DOHH2 (cell line): ENCODE data around the gene GCC2.

Experiments
- H3F3A ChIP-seq: fragments of 200-600 bp; sonication (generic), shearing (Covaris generic); 2 replicates; pipeline ENCODE4 v1.6.0; 2016; ENCODE audit warnings: antibody characterized with exemption, mild to moderate bottlenecking; ENCODE audit not compliant: control insufficient read depth, insufficient read depth
- H3K27ac ChIP-seq: fragments of 200-600 bp; sonication (generic); 2 replicates; pipeline ENCODE4 v1.5.1; 2014; ENCODE audit warnings: low read depth, mild to moderate bottlenecking, low read length, moderate library complexity
- H3K27me3 ChIP-seq: fragments of 200-600 bp; sonication (generic); 2 replicates; pipeline ENCODE4 v1.6.1; 2014; ENCODE audit warnings: mild to moderate bottlenecking, low read length, mixed read lengths; ENCODE audit not compliant: control insufficient read depth
- H3K36me3 ChIP-seq: fragments of 200-600 bp; sonication (generic); 2 replicates; pipeline ENCODE4 v1.6.1; 2014; ENCODE audit warnings: mild to moderate bottlenecking, low read length, moderate library complexity, mixed read lengths; ENCODE audit not compliant: control insufficient read depth
- H3K4me1 ChIP-seq: fragments of 200-600 bp; sonication (generic); 2 replicates; pipeline ENCODE4 v1.6.1; 2014; ENCODE audit warnings: mild to moderate bottlenecking, low read length, mixed read lengths; ENCODE audit not compliant: control insufficient read depth
- H3K4me2 ChIP-seq: fragments of 200-600 bp; sonication (generic); 2 replicates; pipeline ENCODE4 v1.6.0; 2014; ENCODE audit warnings: mild to moderate bottlenecking, low read length, moderate library complexity
- H3K4me3 ChIP-seq: fragments of 200-600 bp; sonication (generic); 2 replicates; pipeline ENCODE4 v1.5.1; 2014; ENCODE audit warnings: mild to moderate bottlenecking, low read length, mixed read lengths
- H3K79me2 ChIP-seq: fragments of 200-600 bp; sonication (generic); 2 replicates; pipeline ENCODE4 v1.6.1; 2014; ENCODE audit warnings: mild to moderate bottlenecking, low read length, mixed read lengths; ENCODE audit not compliant: control insufficient read depth
- H3K9me2 ChIP-seq: fragments of 200-600 bp; sonication (generic); replicated peaks from 2 replicates; pipeline ENCODE4 v1.6.1; 2014; ENCODE audit warnings: mild to moderate bottlenecking, low read length, mixed read lengths; ENCODE audit not compliant: control insufficient read depth
- H3K9me3 ChIP-seq: fragments of 200-600 bp; sonication (generic); 2 replicates; pipeline ENCODE4 v1.6.1; 2014; ENCODE audit warnings: antibody characterized with exemption, low read length, mixed read lengths; ENCODE audit not compliant: control insufficient read depth, insufficient read depth
- H4K20me1 ChIP-seq: fragments of 200-600 bp; sonication (generic); 2 replicates; pipeline ENCODE4 v1.6.0; 2014; ENCODE audit warnings: low read depth, mild to moderate bottlenecking, antibody characterized with exemption, low read length, moderate library complexity; ENCODE audit not compliant: control insufficient read depth, insufficient read depth
- EZH2phosphoT487 ChIP-seq: fragments of 200-600 bp; sonication (generic); IDR thresholded peaks from 2 replicates; pipeline ENCODE4 v1.6.1; 2017; ENCODE audit warnings: borderline replicate concordance, mild to moderate bottlenecking, antibody characterized with exemption, low read length, moderate library complexity, mixed read lengths
- TF ChIP-seq, protein P1 (sequence below): fragments of 200-600 bp; sonication (generic); IDR thresholded peaks from one replicate; pipeline ENCODE4 v1.5.1; 2014; ENCODE audit warnings: antibody characterized with exemption, mild to moderate bottlenecking, low read depth, low read length; ENCODE audit not compliant: poor library complexity, severe bottlenecking

GCC2 gene

DNA sequence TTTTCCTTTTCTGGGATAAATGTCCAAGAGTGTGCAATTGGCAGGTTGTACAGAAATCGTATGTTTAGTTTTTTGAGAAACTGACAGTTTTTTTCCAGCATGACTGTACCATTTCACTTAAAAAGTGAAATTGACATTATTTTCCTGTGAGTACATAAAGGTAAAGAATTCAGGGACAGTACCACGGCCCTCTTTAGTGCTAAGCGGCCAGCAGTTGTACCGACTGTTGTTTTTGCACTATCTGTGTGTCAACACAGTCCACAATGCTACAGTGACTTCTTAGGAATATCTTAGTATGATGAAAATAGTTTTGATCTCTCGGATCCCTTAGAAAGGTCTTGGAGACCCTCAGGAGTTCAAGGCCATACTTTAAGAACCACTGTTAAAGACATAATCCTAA, 87.9 kb downstream of the GCC2 start:
- peak overlapping the region; percentile 90; the same call in 1 of the 2 replicates for H3K4me2 ChIP-seq

DNA sequence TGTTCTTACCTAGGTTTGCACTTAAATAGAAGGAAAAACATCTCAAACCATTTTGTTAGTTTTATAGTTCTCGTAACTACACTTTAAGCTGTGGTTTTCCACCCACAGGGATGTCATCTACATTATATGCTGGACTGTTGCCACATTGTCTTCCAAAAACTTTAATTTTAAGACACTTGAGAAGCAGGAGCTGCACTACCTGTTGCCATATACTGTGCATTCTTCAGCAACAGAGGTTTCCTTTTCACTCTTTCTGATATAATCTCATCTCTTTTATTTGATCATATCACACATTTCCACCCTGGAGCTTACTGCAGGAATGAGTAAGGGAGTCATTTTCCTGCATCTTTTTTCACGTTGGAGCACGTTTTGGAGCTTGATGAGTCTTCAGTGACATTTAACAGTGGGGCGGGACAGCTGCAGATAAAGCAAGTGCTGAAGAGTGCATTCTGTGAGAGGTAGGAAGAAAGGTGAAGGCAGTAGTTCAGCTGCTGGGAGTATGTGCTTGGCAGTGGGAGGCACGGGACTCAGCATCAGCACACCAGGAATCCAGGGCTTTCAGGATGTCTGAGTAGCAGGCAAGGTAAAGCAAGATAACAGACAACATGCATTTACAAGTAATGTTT, 89.1 kb downstream of the GCC2 start:
- Histone ChIP-seq H3K36me3 (peaks cover 27% of the 10 kb centered on the region), H4K20me1 (peaks cover 6% of the 10 kb centered on the region; the same call in 1 of the 2 replicates), H3K27ac (no peak overlapping the region), H3F3A (no peaks in the 10 kb centered on the region), H3K9me3 (0 out of 2 replicates have a peak, but pooled peaks cover 7% of the 10 kb centered on the region), H3K9me2 (no peaks in the 10 kb centered on the region), H3K4me2 (no peak overlapping the region), H3K27me3 (no peaks in the 10 kb centered on the region), H3K4me1 (peaks cover 22% of the 10 kb centered on the region), H3K4me3 (no peak overlapping the region), H3K79me2 (peaks cover 93% of the 10 kb centered on the region)
- TF ChIP-seq, protein P1, sequence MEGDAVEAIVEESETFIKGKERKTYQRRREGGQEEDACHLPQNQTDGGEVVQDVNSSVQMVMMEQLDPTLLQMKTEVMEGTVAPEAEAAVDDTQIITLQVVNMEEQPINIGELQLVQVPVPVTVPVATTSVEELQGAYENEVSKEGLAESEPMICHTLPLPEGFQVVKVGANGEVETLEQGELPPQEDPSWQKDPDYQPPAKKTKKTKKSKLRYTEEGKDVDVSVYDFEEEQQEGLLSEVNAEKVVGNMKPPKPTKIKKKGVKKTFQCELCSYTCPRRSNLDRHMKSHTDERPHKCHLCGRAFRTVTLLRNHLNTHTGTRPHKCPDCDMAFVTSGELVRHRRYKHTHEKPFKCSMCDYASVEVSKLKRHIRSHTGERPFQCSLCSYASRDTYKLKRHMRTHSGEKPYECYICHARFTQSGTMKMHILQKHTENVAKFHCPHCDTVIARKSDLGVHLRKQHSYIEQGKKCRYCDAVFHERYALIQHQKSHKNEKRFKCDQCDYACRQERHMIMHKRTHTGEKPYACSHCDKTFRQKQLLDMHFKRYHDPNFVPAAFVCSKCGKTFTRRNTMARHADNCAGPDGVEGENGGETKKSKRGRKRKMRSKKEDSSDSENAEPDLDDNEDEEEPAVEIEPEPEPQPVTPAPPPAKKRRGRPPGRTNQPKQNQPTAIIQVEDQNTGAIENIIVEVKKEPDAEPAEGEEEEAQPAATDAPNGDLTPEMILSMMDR = no peak
- TF ChIP-seq EZH2phosphoT487 = no peak

More for the DNA sequence above, 87.9 kb downstream of the GCC2 start:
- no peaks in the 10 kb centered on the region for H3K9me2 ChIP-seq
- H3K27ac ChIP-seq = no peak overlapping the region
- peaks cover 26% of the 10 kb centered on the region for H3K4me1 ChIP-seq
- no peaks in the 10 kb centered on the region for H3K27me3 ChIP-seq
- H3K36me3 ChIP-seq = peaks cover 16% of the 10 kb centered on the region
- TF ChIP-seq EZH2phosphoT487 = no peak
- TF ChIP-seq, protein P1 = no peak
- no peaks in the 10 kb centered on the region for H3F3A ChIP-seq
- H3K4me3 ChIP-seq = no peak overlapping the region
- H3K9me3 ChIP-seq = 0 out of 2 replicates have a peak, but pooled peaks cover under 1% of the 10 kb centered on the region
- H4K20me1 ChIP-seq = peaks cover 6% of the 10 kb centered on the region; the same call in 1 of the 2 replicates
- H3K79me2 ChIP-seq = peaks cover 82% of the 10 kb centered on the region

- TF ChIP-seq, protein P1 = no peak
- Histone ChIP-seq H3K36me3 (peaks cover 23% of the 10 kb centered on the region), H3K4me3 (no peak overlapping the region), H3K9me2 (no peaks in the 10 kb centered on the region), H3F3A (no peaks in the 10 kb centered on the region), H3K27me3 (no peaks in the 10 kb centered on the region), H3K4me1 (peaks cover 3% of the 10 kb centered on the region), H3K4me2 (no peak overlapping the region), H3K79me2 (peaks cover 94% of the 10 kb centered on the region), H4K20me1 (0 out of 2 replicates have a peak, but pooled peaks cover 3% of the 10 kb centered on the region), H3K9me3 (peaks cover 7% of the 10 kb centered on the region; the same call in 1 of the 2 replicates), H3K27ac (no peak overlapping the region)
Observed at GRCh38 chr2:108541451-108541850, 92.4 kb downstream of the GCC2 start.
